Esophagus muscularis mucosa (tissue), 4 donors: ENCODE results near the gene TMEM175. TPM values are rescaled to one million over a fixed set of nuclear protein-coding genes. Genes with fewer than 3 reads are reported as not detected.

ENCODE experiments used
- DNase-seq: peaks from one replicate; pipeline ENCODE4 v3.0.0-alpha.2; 2017; ENCODE audit errors: extremely low spot score
- H3K27ac ChIP-seq, 4 donors: fragments of 200-600 bp; sonication (generic); replicated peaks in 1 of 4; 1 replicate in 3 of 4; 2 replicates in 1 of 4; pipeline ENCODE4 v1.5.1; 2016 to 2019; ENCODE audit warnings: mild to moderate bottlenecking in 1 of 4
- H3K27me3 ChIP-seq, 4 donors: fragments of 200-600 bp; sonication (generic); one replicate each; pipeline versions ENCODE4 v1.5.1 to v1.6.0; 2016 to 2019
- H3K36me3 ChIP-seq, 4 donors: fragments of 200-600 bp; sonication (generic); one replicate each; pipeline ENCODE4 v1.5.1; 2016 to 2019
- H3K4me1 ChIP-seq, 4 donors: fragments of 200-600 bp; sonication (generic); one replicate each; pipeline ENCODE4 v1.5.1; 2016 to 2019
- H3K4me3 ChIP-seq, 4 donors: fragments of 200-600 bp; sonication (generic); 1 replicate in 2 of 4; 2 replicates in 2 of 4; pipeline ENCODE4 v1.5.1; 2016 to 2019; ENCODE audit warnings: mild to moderate bottlenecking in 4 of 4, moderate library complexity in 1 of 4
- H3K9me3 ChIP-seq, 4 donors: fragments of 200-600 bp; sonication (generic); 1 replicate in 3 of 4; 2 replicates in 1 of 4; pipeline ENCODE4 v1.5.1; 2016 to 2019
- CTCF ChIP-seq, 3 experiments: fragments of 200-600 bp in 2 of 3; fragments of 450-650 bp in 1 of 3; sonication (generic) in 2 of 3; IDR thresholded peaks; one replicate each; pipeline ENCODE4 v1.5.1; 2017 to 2019; ENCODE audit warnings: antibody characterized with exemption in 3 of 3, mild to moderate bottlenecking in 2 of 3, moderate library complexity in 1 of 3
- EP300 ChIP-seq: sonication (generic); formaldehyde crosslinking; IDR thresholded peaks from one replicate; pipeline ENCODE4 v1.6.1; 2017; ENCODE audit warnings: antibody characterized with exemption
- POLR2A ChIP-seq: fragments of 450-650 bp; IDR thresholded peaks from one replicate; pipeline ENCODE4 v1.6.1; 2017; ENCODE audit warnings: antibody characterized with exemption, moderate library complexity, mild to moderate bottlenecking, low read depth
- POLR2AphosphoS5 ChIP-seq, 2 donors: sonication (generic); formaldehyde crosslinking; IDR thresholded peaks; one replicate each; pipeline ENCODE4 v1.6.1; 2017; ENCODE audit warnings: antibody characterized with exemption in 2 of 2
- WGBS: methylation state at CpG from one replicate; pipeline ENCODE4 v1.1.5; 2018; 5-methylcytosine and 5-hydroxymethylcytosine counted together
- intact Hi-C: fragments of 100-400 bp; cut with DNase I; formaldehyde crosslinking; loops from one replicate; pipeline ENCODE4 v1.15.1; 2023
- total RNA-seq, 4 donors: library from RNA; depleted of rRNA; stranded (reverse); fragments of >200 nt; gene quantifications; one replicate each; pipeline versions ENCODE4 v1.1.0 to v1.2.1, GENCODE V29; 2016

TMEM175 gene
- total RNA-seq, 4 donors from 2014 or later = 17.6 to 39.5 (median 20.0) TPM

GRCh38 chr4:910366-911091, 21.7 kb upstream of the TMEM175 start:
- intact Hi-C loops = no loop called here
- Histone ChIP-seq H3K36me3 (peaks cover 12 to 62% (median 53%) of the 10 kb centered on the region in 4 donors), H3K4me3 (no peak overlapping the region), H3K27ac (no peak overlapping the region), H3K9me3 (no peaks in the 10 kb centered on the region), H3K4me1 (peaks cover 0 to 7% (median 3%) of the 10 kb centered on the region in 4 donors), H3K27me3 (no peaks in the 10 kb centered on the region)
- WGBS = 95% methylated on average over 17 of the region's 26 CpGs
- no peak for DNase-seq
- TF ChIP-seq POLR2AphosphoS5 (IDR thresholded peaks at IDR 0.05) (no peak), EP300 (no peak), CTCF (IDR thresholded peaks at IDR 0.05) (no peak), POLR2A (no peak)

- no peak overlapping the region for H3K4me3 ChIP-seq
- H3K36me3 ChIP-seq = peaks cover 12 to 57% (median 51%) of the 10 kb centered on the region in 4 donors
- TF ChIP-seq CTCF (IDR thresholded peaks at IDR 0.05) (no peak), EP300 (no peak), POLR2A (no peak), POLR2AphosphoS5 (IDR thresholded peaks at IDR 0.05) (no peak)
- 97% methylated on average over 23 of the region's 23 CpGs for WGBS
- H3K4me1 ChIP-seq = peaks cover 0 to 15% (median 5%) of the 10 kb centered on the region in 4 donors
- H3K9me3 ChIP-seq = no peaks in the 10 kb centered on the region
- intact Hi-C loops = no loop called here
- no peak overlapping the region for H3K27ac ChIP-seq
- no peak for DNase-seq
- H3K27me3 ChIP-seq = no peaks in the 10 kb centered on the region
Observed at GRCh38 chr4:911221-911751, 21.0 kb upstream of the TMEM175 start.

GRCh38 chr4:911871-912490, 20.3 kb upstream of the TMEM175 start:
- intact Hi-C loops = no loop called here
- peaks cover 0 to 17% (median 7%) of the 10 kb centered on the region in 4 donors for H3K4me1 ChIP-seq
- 89% methylated on average over 24 of the region's 29 CpGs for WGBS
- no peaks in the 10 kb centered on the region for H3K9me3 ChIP-seq
- no peak for TF ChIP-seq CTCF (IDR thresholded peaks at IDR 0.05)
- H3K36me3 ChIP-seq = peaks cover 12 to 57% (median 51%) of the 10 kb centered on the region in 4 donors
- no peak for DNase-seq
- H3K27me3 ChIP-seq = no peaks in the 10 kb centered on the region
- no peak overlapping the region for H3K4me3 ChIP-seq
- no peak overlapping the region for H3K27ac ChIP-seq

DNA sequence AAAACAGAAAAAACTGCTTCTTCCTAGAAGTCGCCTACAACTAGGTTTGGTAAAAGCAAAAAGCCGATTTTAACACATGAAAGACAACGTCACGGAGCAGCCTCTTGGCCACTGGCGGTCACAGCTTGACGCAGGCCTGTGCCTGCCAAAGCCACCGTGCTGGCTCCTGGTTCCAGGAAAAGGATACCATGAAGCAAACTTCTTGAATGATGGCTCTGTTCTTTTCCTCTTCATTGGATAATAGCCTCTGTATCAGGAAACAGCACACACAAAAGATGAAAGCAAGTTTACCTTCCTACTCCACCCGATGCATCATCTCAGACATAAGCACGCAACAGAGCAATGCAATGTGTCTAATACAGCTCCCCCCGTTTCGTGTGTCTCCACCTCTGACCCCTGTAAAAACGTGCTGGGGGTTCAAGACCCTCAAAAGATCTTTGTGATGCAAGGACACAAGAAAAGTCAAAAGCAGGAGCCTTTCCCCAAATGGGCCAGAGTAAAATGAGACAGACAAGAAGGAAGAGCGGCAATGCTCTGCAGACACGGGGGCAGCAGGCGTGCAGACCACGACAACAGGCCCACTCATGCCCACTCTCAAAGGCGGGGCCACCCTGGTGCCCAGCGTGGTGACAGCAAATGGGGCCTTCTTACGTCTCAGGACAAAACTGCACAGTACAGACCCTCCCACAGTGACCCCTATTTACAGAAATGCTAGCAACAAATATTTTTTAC, 19.5 kb upstream of the TMEM175 start:
- 87% methylated on average over 19 of the region's 19 CpGs for WGBS
- intact Hi-C loops = no loop called here
- Histone ChIP-seq H3K27ac (no peak overlapping the region), H3K36me3 (peaks cover 12 to 54% (median 48%) of the 10 kb centered on the region in 4 donors), H3K4me1 (peaks cover 0 to 17% (median 7%) of the 10 kb centered on the region in 4 donors), H3K4me3 (no peak overlapping the region), H3K27me3 (no peaks in the 10 kb centered on the region), H3K9me3 (no peaks in the 10 kb centered on the region)
- no peak for DNase-seq
- TF ChIP-seq POLR2A = no peak

DNA sequence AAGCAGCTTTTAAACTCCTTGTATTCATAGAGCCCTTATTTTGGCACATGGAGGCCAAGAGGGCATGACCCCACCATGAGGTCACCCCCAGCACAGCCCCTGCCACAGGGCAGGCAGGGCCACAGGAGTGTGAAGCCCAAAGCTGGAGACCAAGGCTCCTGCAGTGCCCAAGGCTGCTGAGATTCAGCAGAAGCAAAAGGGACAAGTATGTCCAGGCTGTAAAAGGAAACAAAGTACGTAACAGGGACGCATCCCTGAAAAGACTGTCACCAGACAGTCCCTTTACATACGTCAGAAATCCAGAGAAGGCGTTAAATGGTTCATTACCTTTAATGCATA, 19.0 kb upstream of the TMEM175 start:
- no peak overlapping the region for H3K4me3 ChIP-seq
- no peak overlapping the region for H3K27ac ChIP-seq
- TF ChIP-seq POLR2AphosphoS5 (IDR thresholded peaks at IDR 0.05) (no peak), CTCF (IDR thresholded peaks at IDR 0.05) (no peak), EP300 (no peak), POLR2A (no peak)
- no peaks in the 10 kb centered on the region for H3K9me3 ChIP-seq
- peaks cover 12 to 49% (median 45%) of the 10 kb centered on the region in 4 donors for H3K36me3 ChIP-seq
- peaks cover 0 to 17% (median 7%) of the 10 kb centered on the region in 4 donors for H3K4me1 ChIP-seq
- 90% methylated on average over 4 of the region's 4 CpGs for WGBS
- intact Hi-C loops = no loop called here
- H3K27me3 ChIP-seq = no peaks in the 10 kb centered on the region
- no peak for DNase-seq
